Measurements from ENCODE around the gene PTMS. TPM values are rescaled to one million over a fixed set of nuclear protein-coding genes. Genes with fewer than 3 reads are reported as not detected.

PTMS gene
- total RNA-seq, 1 donor from 2014 or later = 966 TPM

Other genes with a start within 250 kb of the PTMS start
- 2,124 TPM for gene GAPDH, start 231.8 kb upstream of the PTMS start, total RNA-seq (ENCODE audit: unreplicated experiment)
- 50.3 TPM for gene IFFO1, start 210.3 kb upstream of the PTMS start, total RNA-seq (ENCODE audit: unreplicated experiment)
- gene NOP2, start 198.1 kb upstream of the PTMS start, total RNA-seq (ENCODE audit: unreplicated experiment) = 53.5 TPM
- 957 TPM for gene CHD4, start 159.0 kb upstream of the PTMS start, total RNA-seq (ENCODE audit: unreplicated experiment)
- not detected for gene LPAR5, start 130.4 kb upstream of the PTMS start, total RNA-seq (ENCODE audit: unreplicated experiment)
- gene ACRBP, start 118.9 kb upstream of the PTMS start, total RNA-seq (ENCODE audit: unreplicated experiment) = 2.5 TPM
- 76.9 TPM for gene ING4, start 103.2 kb upstream of the PTMS start, total RNA-seq (ENCODE audit: unreplicated experiment)
- gene ZNF384, start 77.0 kb upstream of the PTMS start, total RNA-seq (ENCODE audit: unreplicated experiment) = 83.2 TPM
- gene PIANP, start 65.5 kb upstream of the PTMS start, total RNA-seq (ENCODE audit: unreplicated experiment) = 48.8 TPM
- 25.9 TPM for gene COPS7A, start 42.3 kb upstream of the PTMS start, total RNA-seq (ENCODE audit: unreplicated experiment)
- 228 TPM for gene MLF2, start 13.2 kb upstream of the PTMS start, total RNA-seq (ENCODE audit: unreplicated experiment)
- 7.3 TPM for gene LAG3, start 6.2 kb downstream of the PTMS start, total RNA-seq (ENCODE audit: unreplicated experiment)
- 0.17 TPM for gene CD4, start 23.2 kb downstream of the PTMS start, total RNA-seq (ENCODE audit: unreplicated experiment)
- gene GPR162, start 55.5 kb downstream of the PTMS start, total RNA-seq (ENCODE audit: unreplicated experiment) = 145 TPM
- gene P3H3, start 62.0 kb downstream of the PTMS start, total RNA-seq (ENCODE audit: unreplicated experiment) = 58.4 TPM
- 45.7 TPM for gene GNB3, start 74.6 kb downstream of the PTMS start, total RNA-seq (ENCODE audit: unreplicated experiment)
- gene CDCA3, start 84.9 kb downstream of the PTMS start, total RNA-seq (ENCODE audit: unreplicated experiment) = 5.2 TPM
- gene USP5, start 85.8 kb downstream of the PTMS start, total RNA-seq (ENCODE audit: unreplicated experiment) = 141 TPM
- gene TPI1, start 101.2 kb downstream of the PTMS start, total RNA-seq (ENCODE audit: unreplicated experiment) = 663 TPM
- 4.3 TPM for gene SPSB2, start 106.9 kb downstream of the PTMS start, total RNA-seq (ENCODE audit: unreplicated experiment)
- 2.6 TPM for gene LRRC23, start 138.5 kb downstream of the PTMS start, total RNA-seq (ENCODE audit: unreplicated experiment)
- 182 TPM for gene ENO2, start 148.2 kb downstream of the PTMS start, total RNA-seq (ENCODE audit: unreplicated experiment)
- gene ATN1, start 161.6 kb downstream of the PTMS start, total RNA-seq (ENCODE audit: unreplicated experiment) = 94.6 TPM
- gene RNU7-1, start 177.5 kb downstream of the PTMS start, total RNA-seq (ENCODE audit: unreplicated experiment) = not detected
- 184 TPM for gene C12orf57, start 177.7 kb downstream of the PTMS start, total RNA-seq (ENCODE audit: unreplicated experiment)
- gene PTPN6, start 185.0 kb downstream of the PTMS start, total RNA-seq (ENCODE audit: unreplicated experiment) = 3.8 TPM
- gene PHB2, start 204.3 kb downstream of the PTMS start, total RNA-seq (ENCODE audit: unreplicated experiment) = 200 TPM
- gene EMG1, start 204.6 kb downstream of the PTMS start, total RNA-seq (ENCODE audit: unreplicated experiment) = 24.2 TPM